Mucosa of rectum (tissue), 2 donors: Measurements from ENCODE around the gene NKIRAS1.
"Not testable (repeated sequence)": the region's sequence is repeated elsewhere in the genome, so short reads cannot be mapped to it uniquely, and the experiment has no call there.

Source experiments
- H3K27ac ChIP-seq, 2 donors: one replicate each; pipeline ENCODE4 v1.7.0; 2013; ENCODE audit warnings: inconsistent platforms in 2 of 2, low read depth in 2 of 2, low read length in 2 of 2
- H3K27me3 ChIP-seq, 2 donors: one replicate each; pipeline ENCODE4 v1.7.0; 2013; ENCODE audit warnings: low read length in 2 of 2; ENCODE audit not compliant: control insufficient read depth in 2 of 2, insufficient read depth in 2 of 2
- H3K36me3 ChIP-seq, 2 donors: one replicate each; pipeline ENCODE4 v1.7.0; 2013; ENCODE audit warnings: low read length in 2 of 2; ENCODE audit not compliant: control insufficient read depth in 2 of 2, insufficient read depth in 2 of 2
- H3K4me1 ChIP-seq, 2 donors: one replicate each; pipeline ENCODE4 v1.7.0; 2013; ENCODE audit warnings: low read length in 2 of 2, mild to moderate bottlenecking in 1 of 2; ENCODE audit not compliant: control insufficient read depth in 2 of 2, insufficient read depth in 2 of 2
- H3K4me3 ChIP-seq, 2 donors: one replicate each; pipeline ENCODE4 v1.7.0; 2013; ENCODE audit warnings: low read length in 2 of 2
- H3K9ac ChIP-seq, 2 donors: one replicate each; pipeline ENCODE4 v1.7.0; 2013; ENCODE audit warnings: low read length in 2 of 2, low read depth in 1 of 2, mild to moderate bottlenecking in 1 of 2
- H3K9me3 ChIP-seq, 2 donors: one replicate each; pipeline ENCODE4 v1.7.0; 2013; ENCODE audit warnings: low read length in 2 of 2; ENCODE audit not compliant: control insufficient read depth in 2 of 2
- donor health status: healthy.
- donor health status: Normal muscosa, but diverticular disease.

The NKIRAS1 gene

GRCh38 chr3:23923786-23924185 lies 7.0 kb upstream of the NKIRAS1 start:
- Histone ChIP-seq H3K4me3 (no peak overlapping the region), H3K36me3 (peaks cover 16 to 17% of the 10 kb centered on the region in 2 donors), H3K9ac (no peak overlapping the region), H3K4me1 (peaks cover under 1 to 5% of the 10 kb centered on the region in 2 donors), H3K27ac (no peak overlapping the region), H3K27me3 (no peaks in the 10 kb centered on the region), H3K9me3 (no peaks in the 10 kb centered on the region)

GRCh38 chr3:23921052-23921511 lies 4.3 kb upstream of the NKIRAS1 start:
- Histone ChIP-seq H3K36me3 (peaks cover 19 to 26% of the 10 kb centered on the region in 2 donors), H3K27ac (no peak overlapping the region), H3K4me3 (no peak overlapping the region), H3K9me3 (no peaks in the 10 kb centered on the region), H3K4me1 (peaks cover 3 to 7% of the 10 kb centered on the region in 2 donors), H3K27me3 (no peaks in the 10 kb centered on the region), H3K9ac (no peak overlapping the region)

GRCh38 chr3:23920151-23920655 lies 3.4 kb upstream of the NKIRAS1 start:
- no peaks in the 10 kb centered on the region for H3K9me3 ChIP-seq
- H3K27ac ChIP-seq = no peak overlapping the region
- no peaks in the 10 kb centered on the region for H3K27me3 ChIP-seq
- no peak overlapping the region for H3K9ac ChIP-seq
- H3K4me1 ChIP-seq = peaks cover 9 to 13% of the 10 kb centered on the region in 2 donors
- no peak overlapping the region for H3K4me3 ChIP-seq
- peaks cover 19 to 26% of the 10 kb centered on the region in 2 donors for H3K36me3 ChIP-seq

- Histone ChIP-seq H3K4me3 (no peak overlapping the region), H3K36me3 (peaks cover 19 to 26% of the 10 kb centered on the region in 2 donors), H3K27ac (no peak overlapping the region), H3K9me3 (no peaks in the 10 kb centered on the region), H3K4me1 (peaks cover 11 to 13% of the 10 kb centered on the region in 2 donors), H3K27me3 (no peaks in the 10 kb centered on the region), H3K9ac (no peak overlapping the region)
These were observed 2.8 kb upstream of the NKIRAS1 start for GRCh38 chr3:23919628-23920027.

- H3K9me3 ChIP-seq, H3K27me3 ChIP-seq: not testable (repeated sequence)
- Histone ChIP-seq H3K27ac (peak overlapping the region in 1 of 2 donors; percentile 96), H3K9ac (peak overlapping the region; percentile 87 to 99), H3K36me3 (peaks cover 19 to 26% of the 10 kb centered on the region in 2 donors), H3K4me3 (peak overlapping the region; percentile 90 to 96), H3K4me1 (peaks cover 11 to 13% of the 10 kb centered on the region in 2 donors)
These were observed 1.5 kb upstream of the NKIRAS1 start for GRCh38 chr3:23918331-23918730.

- peak overlapping the region; percentile 89 to 96 for H3K27ac ChIP-seq
- H3K9me3 ChIP-seq = not testable (repeated sequence)
These were observed 1.0 kb upstream of the NKIRAS1 start for GRCh38 chr3:23917679-23918303.

GRCh38 chr3:23916152-23916885 lies 471 bp downstream of the NKIRAS1 start:
- Histone ChIP-seq H3K27ac (peak overlapping the region; percentile 79 to 96), H3K4me1 (peaks cover 11 to 13% of the 10 kb centered on the region in 2 donors), H3K4me3 (peak overlapping the region; percentile 90 to 96)

More at GRCh38 chr3:23917679-23918303, 1.0 kb upstream of the NKIRAS1 start:
- H3K9ac ChIP-seq = peak overlapping the region; percentile 87 to 99
- not testable (repeated sequence) for H3K27me3 ChIP-seq
- peaks cover 11 to 13% of the 10 kb centered on the region in 2 donors for H3K4me1 ChIP-seq
- peaks cover 19 to 26% of the 10 kb centered on the region in 2 donors for H3K36me3 ChIP-seq
- H3K4me3 ChIP-seq = peak overlapping the region; percentile 90 to 96

GRCh38 chr3:23915537-23916108 lies 1.2 kb downstream of the NKIRAS1 start:
- Histone ChIP-seq H3K27me3 (no peaks in the 10 kb centered on the region), H3K9me3 (no peaks in the 10 kb centered on the region), H3K4me1 (peaks cover 11 to 13% of the 10 kb centered on the region in 2 donors), H3K27ac (no peak overlapping the region), H3K36me3 (peaks cover 17 to 22% of the 10 kb centered on the region in 2 donors), H3K4me3 (peak overlapping the region in 1 of 2 donors; percentile 96), H3K9ac (peak overlapping the region; percentile 93 to 99)

More at GRCh38 chr3:23916152-23916885, 471 bp downstream of the NKIRAS1 start:
- H3K36me3 ChIP-seq = peaks cover 19 to 22% of the 10 kb centered on the region in 2 donors
- no peaks in the 10 kb centered on the region for H3K9me3 ChIP-seq
- H3K27me3 ChIP-seq = no peaks in the 10 kb centered on the region
- H3K9ac ChIP-seq = peak overlapping the region; percentile 93 to 99

GRCh38 chr3:23913873-23914743 lies 2.7 kb downstream of the NKIRAS1 start:
- H3K4me1 ChIP-seq = peaks cover 11 to 13% of the 10 kb centered on the region in 2 donors
- H3K27me3 ChIP-seq = no peaks in the 10 kb centered on the region
- peaks cover 7 to 12% of the 10 kb centered on the region in 2 donors for H3K36me3 ChIP-seq
- H3K9me3 ChIP-seq = no peaks in the 10 kb centered on the region
- no peak overlapping the region for H3K9ac ChIP-seq
- H3K27ac ChIP-seq = no peak overlapping the region
- no peak overlapping the region for H3K4me3 ChIP-seq
